CD4-positive, alpha-beta T cell treated with Interleukin-2 at 100 ng/mL for 4 hours (primary cell): ENCODE results near the gene SIRT2.
"Not testable (repeated sequence)": the region's sequence is repeated elsewhere in the genome, so short reads cannot be mapped to it uniquely, and the experiment has no call there.

Experiments used
- DNase-seq: peaks from one replicate; pipeline ENCODE4 v3.0.0-alpha.2; 2020; ENCODE audit warnings: low spot score

SIRT2 gene

GRCh38 chr19:38843175-38843758 lies 56.2 kb downstream of the SIRT2 start:
- DNase-seq: no peak

- peak; percentile 83 for DNase-seq
These were observed 56.8 kb downstream of the SIRT2 start for GRCh38 chr19:38842439-38843174.

GRCh38 chr19:38841787-38842438 lies 57.5 kb downstream of the SIRT2 start:
- peak; percentile 65 for DNase-seq

- DNase-seq: no peak
These were observed 58.1 kb downstream of the SIRT2 start for GRCh38 chr19:38841180-38841766.

GRCh38 chr19:38840583-38840968 lies 58.8 kb downstream of the SIRT2 start:
- DNase-seq: no peak

- no peak for DNase-seq
These were observed 59.4 kb downstream of the SIRT2 start for GRCh38 chr19:38839816-38840582.

- DNase-seq: no peak
These were observed 60.2 kb downstream of the SIRT2 start for GRCh38 chr19:38838986-38839761.

GRCh38 chr19:38838208-38838985 lies 61.0 kb downstream of the SIRT2 start:
- peak; percentile 53 for DNase-seq

GRCh38 chr19:38837656-38838121 lies 61.7 kb downstream of the SIRT2 start:
- DNase-seq: no peak

GRCh38 chr19:38836983-38837626 lies 62.3 kb downstream of the SIRT2 start:
- DNase-seq: no peak

GRCh38 chr19:38836159-38836982 lies 63.0 kb downstream of the SIRT2 start:
- DNase-seq: no peak

GRCh38 chr19:38834590-38834989 lies 64.8 kb downstream of the SIRT2 start:
- no peak for DNase-seq

- DNase-seq: no peak
These were observed 65.3 kb downstream of the SIRT2 start for GRCh38 chr19:38834104-38834490.

GRCh38 chr19:38833092-38833425 lies 66.4 kb downstream of the SIRT2 start:
- no peak for DNase-seq

- DNase-seq: no peak
These were observed 68.2 kb downstream of the SIRT2 start for GRCh38 chr19:38831142-38831605.

GRCh38 chr19:38830039-38830733 lies 69.2 kb downstream of the SIRT2 start:
- no peak for DNase-seq

- not testable (repeated sequence) for DNase-seq
These were observed 70.2 kb downstream of the SIRT2 start for GRCh38 chr19:38829203-38829602.
